Breast epithelium (tissue), 4 donors: ENCODE measurements around the gene SORBS1. TPM values are rescaled to one million over a fixed set of nuclear protein-coding genes. Genes with fewer than 3 reads are reported as not detected.

Experiments
- DNase-seq, 2 donors: peaks; one replicate each; pipeline ENCODE4 v3.0.0-alpha.2; 2019; ENCODE audit warnings: low spot score in 2 of 2
- H3K27ac ChIP-seq, 2 donors: fragments of 200-600 bp; sonication (generic) in 1 of 2; one replicate each; pipeline ENCODE4 v1.5.1; 2016 to 2019; ENCODE audit warnings: mild to moderate bottlenecking in 1 of 2
- H3K27me3 ChIP-seq, 2 donors: fragments of 200-600 bp; sonication (generic) in 1 of 2; one replicate each; pipeline versions ENCODE4 v1.5.1 to v1.6.0; 2017 to 2019; ENCODE audit warnings: control low read depth in 1 of 2, mild to moderate bottlenecking in 1 of 2
- H3K36me3 ChIP-seq: fragments of 200-600 bp; one replicate; pipeline ENCODE4 v1.5.1; 2019
- H3K4me1 ChIP-seq, 2 donors: fragments of 200-600 bp; sonication (generic); one replicate each; pipeline ENCODE4 v1.5.1; 2016 to 2019; ENCODE audit warnings: control low read depth in 1 of 2
- H3K4me3 ChIP-seq, 3 donors: fragments of 200-600 bp; sonication (generic); 1 replicate in 2 of 3; 2 replicates in 1 of 3; pipeline ENCODE4 v1.5.1; 2016 to 2019; ENCODE audit warnings: mild to moderate bottlenecking in 3 of 3, moderate library complexity in 2 of 3
- H3K9me3 ChIP-seq, 2 donors: fragments of 200-600 bp; sonication (generic) in 1 of 2; one replicate each; pipeline ENCODE4 v1.5.1; 2016 to 2019; ENCODE audit warnings: control low read depth in 1 of 2
- POLR2A ChIP-seq: fragments of 450-650 bp; IDR thresholded peaks from one replicate; pipeline ENCODE4 v1.6.1; 2016; ENCODE audit warnings: antibody characterized with exemption, mild to moderate bottlenecking, moderate library complexity
- POLR2AphosphoS5 ChIP-seq, 3 donors: sonication (generic); formaldehyde crosslinking; IDR thresholded peaks; one replicate each; pipeline ENCODE4 v1.6.1; 2017; ENCODE audit warnings: antibody characterized with exemption in 3 of 3
- intact Hi-C: fragments of 100-400 bp; cut with DNase I; formaldehyde crosslinking; loops from one replicate; pipeline ENCODE4 v1.15.1; 2023; ENCODE audit warnings: low total_unique reads
- total RNA-seq, 3 donors: library from RNA; depleted of rRNA; stranded (reverse); fragments of >200 nt; gene quantifications; one replicate each; pipeline ENCODE4 v1.1.0, GENCODE V29; 2016
- TF ChIP-seq, protein P1 (sequence below), 3 donors: fragments of 450-650 bp; IDR thresholded peaks; one replicate each; pipeline ENCODE4 v1.5.1; 2016 to 2017; ENCODE audit warnings: antibody characterized with exemption in 3 of 3, mild to moderate bottlenecking in 3 of 3, moderate library complexity in 3 of 3

Gene SORBS1
- total RNA-seq, 3 donors from 2014 or later: 156 to 455 (median 200) TPM

- no peak for DNase-seq
- H3K36me3 ChIP-seq: peaks cover 8% of the 10 kb centered on the region
- no peak overlapping the region for H3K4me3 ChIP-seq
- no peak for TF ChIP-seq POLR2A
- TF ChIP-seq, protein P1, sequence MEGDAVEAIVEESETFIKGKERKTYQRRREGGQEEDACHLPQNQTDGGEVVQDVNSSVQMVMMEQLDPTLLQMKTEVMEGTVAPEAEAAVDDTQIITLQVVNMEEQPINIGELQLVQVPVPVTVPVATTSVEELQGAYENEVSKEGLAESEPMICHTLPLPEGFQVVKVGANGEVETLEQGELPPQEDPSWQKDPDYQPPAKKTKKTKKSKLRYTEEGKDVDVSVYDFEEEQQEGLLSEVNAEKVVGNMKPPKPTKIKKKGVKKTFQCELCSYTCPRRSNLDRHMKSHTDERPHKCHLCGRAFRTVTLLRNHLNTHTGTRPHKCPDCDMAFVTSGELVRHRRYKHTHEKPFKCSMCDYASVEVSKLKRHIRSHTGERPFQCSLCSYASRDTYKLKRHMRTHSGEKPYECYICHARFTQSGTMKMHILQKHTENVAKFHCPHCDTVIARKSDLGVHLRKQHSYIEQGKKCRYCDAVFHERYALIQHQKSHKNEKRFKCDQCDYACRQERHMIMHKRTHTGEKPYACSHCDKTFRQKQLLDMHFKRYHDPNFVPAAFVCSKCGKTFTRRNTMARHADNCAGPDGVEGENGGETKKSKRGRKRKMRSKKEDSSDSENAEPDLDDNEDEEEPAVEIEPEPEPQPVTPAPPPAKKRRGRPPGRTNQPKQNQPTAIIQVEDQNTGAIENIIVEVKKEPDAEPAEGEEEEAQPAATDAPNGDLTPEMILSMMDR (IDR thresholded peaks at IDR 0.05): no peak
- no peak for TF ChIP-seq POLR2AphosphoS5 (IDR thresholded peaks at IDR 0.05)
- no peaks in the 10 kb centered on the region for H3K27me3 ChIP-seq
- no peaks in the 10 kb centered on the region for H3K9me3 ChIP-seq
- no peak overlapping the region for H3K27ac ChIP-seq
- H3K4me1 ChIP-seq: no peaks in the 10 kb centered on the region
- intact Hi-C loops: no loop called here
Measured at GRCh38 chr10:95400787-95401186, 160.4 kb downstream of the SORBS1 start.

DNA sequence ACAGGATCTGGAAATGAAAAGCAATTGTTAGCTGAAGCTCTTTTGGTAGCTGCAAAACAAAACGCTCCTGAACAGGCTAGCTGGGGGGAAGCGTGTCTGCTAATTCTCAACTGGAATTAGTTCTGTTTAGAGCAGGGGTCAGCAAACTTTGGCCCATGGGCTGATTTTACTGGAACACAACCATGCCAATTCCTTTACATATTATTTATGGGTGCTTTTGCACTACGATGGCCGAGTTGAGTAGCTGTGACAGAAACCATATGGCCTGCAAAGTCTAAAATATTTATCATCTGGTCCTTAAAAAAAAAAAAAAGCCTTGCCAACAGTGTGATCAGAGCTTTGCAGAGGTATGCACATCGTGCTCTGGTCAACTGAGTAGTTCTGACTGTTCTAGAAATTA, 162.0 kb downstream of the SORBS1 start:
- Histone ChIP-seq H3K9me3 (no peaks in the 10 kb centered on the region), H3K36me3 (peaks cover 8% of the 10 kb centered on the region), H3K4me1 (no peaks in the 10 kb centered on the region), H3K27me3 (no peaks in the 10 kb centered on the region), H3K4me3 (no peak overlapping the region), H3K27ac (no peak overlapping the region)
- TF ChIP-seq, protein P1 (IDR thresholded peaks at IDR 0.05): no peak
- no peak for TF ChIP-seq POLR2AphosphoS5 (IDR thresholded peaks at IDR 0.05)
- TF ChIP-seq POLR2A: no peak
- no peak for DNase-seq
- intact Hi-C loops: no loop called here

- intact Hi-C loops: no loop called here
- no peaks in the 10 kb centered on the region for H3K27me3 ChIP-seq
- H3K36me3 ChIP-seq: peaks cover 8% of the 10 kb centered on the region
- no peaks in the 10 kb centered on the region for H3K9me3 ChIP-seq
- DNase-seq: no peak
- TF ChIP-seq, protein P1 (IDR thresholded peaks at IDR 0.05): no peak
- TF ChIP-seq POLR2A: no peak
- TF ChIP-seq POLR2AphosphoS5 (IDR thresholded peaks at IDR 0.05): no peak
- H3K4me3 ChIP-seq: no peak overlapping the region
- H3K4me1 ChIP-seq: no peaks in the 10 kb centered on the region
- no peak overlapping the region for H3K27ac ChIP-seq
Measured at GRCh38 chr10:95397747-95398146, 163.4 kb downstream of the SORBS1 start.

GRCh38 chr10:95395947-95396449, 165.2 kb downstream of the SORBS1 start:
- Histone ChIP-seq H3K27ac (no peak overlapping the region), H3K36me3 (peaks cover 8% of the 10 kb centered on the region), H3K4me3 (no peak overlapping the region), H3K9me3 (no peaks in the 10 kb centered on the region), H3K4me1 (no peaks in the 10 kb centered on the region), H3K27me3 (no peaks in the 10 kb centered on the region)
- intact Hi-C loops: no loop called here
- TF ChIP-seq, protein P1 (IDR thresholded peaks at IDR 0.05): no peak
- TF ChIP-seq POLR2AphosphoS5 (IDR thresholded peaks at IDR 0.05) (no peak), POLR2A (no peak)
- no peak for DNase-seq

DNA sequence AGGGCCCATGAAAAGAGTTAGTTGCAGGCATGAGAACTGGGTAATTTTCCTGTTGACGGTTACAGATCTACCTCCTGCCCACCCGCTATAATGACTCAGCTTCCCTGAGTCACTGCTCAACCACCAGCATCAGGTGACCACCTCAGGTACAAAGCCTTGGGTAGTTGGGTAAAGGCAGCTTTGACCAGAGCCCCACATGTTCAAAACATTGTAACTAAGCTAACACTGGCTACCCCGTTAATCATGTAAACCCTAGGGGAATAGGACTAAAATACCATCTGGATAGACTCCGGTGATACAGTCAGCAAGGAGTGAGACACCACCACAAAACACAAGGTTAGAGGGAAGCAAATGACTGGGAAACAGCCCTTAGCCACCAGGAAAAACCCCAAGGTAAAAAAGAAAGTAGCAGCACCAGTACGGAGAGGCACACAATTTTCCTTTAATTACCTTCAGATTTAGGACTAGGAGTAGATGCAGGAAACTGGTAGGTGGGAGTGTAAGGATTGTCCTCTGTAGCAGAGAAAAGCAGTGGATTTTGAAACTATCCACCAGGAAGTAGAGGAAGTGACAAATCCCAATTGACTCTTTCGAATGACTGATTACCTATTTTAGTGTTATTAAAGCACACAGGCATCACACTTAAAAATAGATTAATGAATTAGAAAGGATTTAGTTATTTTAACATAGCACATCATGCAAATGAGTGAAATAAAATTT, 166.8 kb downstream of the SORBS1 start:
- no peaks in the 10 kb centered on the region for H3K27me3 ChIP-seq
- no peak overlapping the region for H3K4me3 ChIP-seq
- no peaks in the 10 kb centered on the region for H3K9me3 ChIP-seq
- peaks cover 8% of the 10 kb centered on the region for H3K36me3 ChIP-seq
- peak overlapping the region; percentile 29 to 43 for H3K27ac ChIP-seq
- no peaks in the 10 kb centered on the region for H3K4me1 ChIP-seq
- TF ChIP-seq, protein P1 (IDR thresholded peaks at IDR 0.05): no peak
- TF ChIP-seq POLR2AphosphoS5 (IDR thresholded peaks at IDR 0.05) (no peak), POLR2A (no peak)
- intact Hi-C loops: no loop called here
- no peak for DNase-seq
